HG02610 (cell line): Measurements from ENCODE around the gene FXN.
"Not testable (repeated sequence)": the region's sequence is repeated elsewhere in the genome, so short reads cannot be mapped to it uniquely, and the experiment has no call there.

ENCODE experiments used
- ATAC-seq: cut with Tn5 transposase; IDR thresholded peaks from one replicate; pipeline ENCODE4 v1.9.1; 2021; ENCODE audit warnings: mild to moderate bottlenecking, moderate library complexity; ENCODE audit not compliant: unreplicated experiment

Gene FXN

DNA sequence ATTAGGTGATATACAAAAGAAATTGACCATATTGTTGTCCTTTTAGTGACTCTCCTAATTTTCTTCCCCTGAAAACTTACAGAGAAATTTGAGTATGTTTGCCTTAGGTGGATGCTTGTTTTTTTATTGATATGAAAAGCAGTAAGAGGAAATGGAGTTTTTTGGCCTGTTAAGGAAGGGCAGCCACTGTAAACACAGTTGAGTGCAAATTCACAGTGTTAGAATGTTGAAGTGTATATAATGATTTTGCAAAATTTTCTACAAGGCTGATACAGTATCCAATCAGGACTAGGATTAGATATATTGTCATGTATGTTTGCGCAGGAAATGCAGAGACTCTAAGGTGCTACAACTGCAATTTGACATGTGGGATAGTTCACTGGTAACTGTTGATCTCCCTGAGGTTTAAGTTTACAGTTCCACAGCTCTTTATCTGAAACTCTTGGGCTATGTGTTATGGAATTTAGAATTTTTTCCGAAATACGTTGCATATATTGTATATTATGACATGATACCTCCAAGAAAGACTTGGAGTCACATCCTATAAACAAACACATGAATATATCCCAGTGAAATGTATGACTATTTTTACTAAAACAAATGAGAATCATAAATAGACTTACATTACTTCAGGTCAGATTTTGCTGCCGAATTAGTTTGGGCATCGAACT is 62.5 kb downstream of the FXN start:
- ATAC-seq: no peak

- not testable (repeated sequence) for ATAC-seq
Measured at GRCh38 chr9:69103348-69103996, 67.9 kb downstream of the FXN start.

GRCh38 chr9:69104830-69105527 is 69.4 kb downstream of the FXN start:
- no peak for ATAC-seq

DNA sequence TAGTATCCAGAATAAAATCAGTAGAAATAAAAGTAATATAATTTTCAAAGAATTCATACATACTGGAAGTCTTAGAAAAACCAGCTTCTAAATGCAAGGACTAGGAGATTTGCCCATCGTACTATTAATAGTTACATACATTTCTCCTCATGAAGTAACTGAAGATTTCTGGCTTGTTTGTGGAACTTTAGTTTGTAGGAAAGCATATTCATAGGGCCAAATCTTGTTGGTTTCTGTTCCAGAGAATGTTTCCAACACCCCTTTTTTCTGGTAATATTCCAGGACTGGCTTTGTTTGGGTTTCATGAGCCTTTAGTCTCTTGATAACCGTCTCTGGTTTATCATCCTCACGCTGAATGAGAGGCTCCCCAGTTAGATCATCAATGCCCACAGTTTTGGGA is 72.2 kb downstream of the FXN start:
- ATAC-seq: no peak

- not testable (repeated sequence) for ATAC-seq
Measured at GRCh38 chr9:69108706-69109105, 73.2 kb downstream of the FXN start.

DNA sequence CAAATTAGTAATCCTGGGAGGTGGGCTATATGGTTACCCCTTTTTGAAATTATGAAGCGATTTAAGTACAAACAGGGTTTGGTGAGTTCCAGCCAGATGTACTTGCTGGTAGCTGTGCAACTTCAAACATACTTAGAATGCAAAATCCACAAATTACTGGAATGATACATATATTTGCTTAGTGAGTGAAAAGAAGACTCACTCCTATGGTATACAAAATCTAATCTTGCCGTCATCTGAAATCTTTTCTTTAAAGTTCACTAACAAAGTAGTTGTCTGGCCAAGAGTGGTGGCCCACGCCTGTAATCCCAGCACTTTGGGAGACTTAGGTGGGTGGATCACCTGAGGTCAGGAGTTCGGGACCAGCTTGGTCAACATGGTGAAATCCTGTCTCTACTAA is 73.6 kb downstream of the FXN start:
- ATAC-seq: no peak

DNA sequence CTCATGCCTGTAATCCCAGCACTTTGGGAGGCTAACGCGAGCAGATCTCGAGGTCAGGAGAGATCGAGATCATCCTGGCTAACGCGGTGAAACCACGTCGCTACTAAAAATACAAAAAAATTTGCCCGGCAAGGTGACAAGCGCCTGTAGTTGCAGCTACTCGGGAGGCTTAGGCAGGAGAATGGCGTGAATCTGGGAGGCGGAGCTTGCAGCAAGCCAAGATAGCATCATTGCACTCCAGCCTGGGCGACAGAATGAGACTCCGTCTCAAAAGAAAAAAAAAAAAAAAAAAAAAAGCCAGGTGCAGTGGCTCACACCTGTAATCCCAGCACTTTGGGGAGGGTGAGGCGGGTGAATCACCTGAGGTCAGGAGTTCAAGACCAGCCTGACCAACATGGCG is 77.1 kb downstream of the FXN start:
- ATAC-seq: not testable (repeated sequence)

GRCh38 chr9:69115621-69116020 is 80.1 kb downstream of the FXN start:
- no peak for ATAC-seq

GRCh38 chr9:69118656-69119055 is 83.1 kb downstream of the FXN start:
- ATAC-seq: no peak

DNA sequence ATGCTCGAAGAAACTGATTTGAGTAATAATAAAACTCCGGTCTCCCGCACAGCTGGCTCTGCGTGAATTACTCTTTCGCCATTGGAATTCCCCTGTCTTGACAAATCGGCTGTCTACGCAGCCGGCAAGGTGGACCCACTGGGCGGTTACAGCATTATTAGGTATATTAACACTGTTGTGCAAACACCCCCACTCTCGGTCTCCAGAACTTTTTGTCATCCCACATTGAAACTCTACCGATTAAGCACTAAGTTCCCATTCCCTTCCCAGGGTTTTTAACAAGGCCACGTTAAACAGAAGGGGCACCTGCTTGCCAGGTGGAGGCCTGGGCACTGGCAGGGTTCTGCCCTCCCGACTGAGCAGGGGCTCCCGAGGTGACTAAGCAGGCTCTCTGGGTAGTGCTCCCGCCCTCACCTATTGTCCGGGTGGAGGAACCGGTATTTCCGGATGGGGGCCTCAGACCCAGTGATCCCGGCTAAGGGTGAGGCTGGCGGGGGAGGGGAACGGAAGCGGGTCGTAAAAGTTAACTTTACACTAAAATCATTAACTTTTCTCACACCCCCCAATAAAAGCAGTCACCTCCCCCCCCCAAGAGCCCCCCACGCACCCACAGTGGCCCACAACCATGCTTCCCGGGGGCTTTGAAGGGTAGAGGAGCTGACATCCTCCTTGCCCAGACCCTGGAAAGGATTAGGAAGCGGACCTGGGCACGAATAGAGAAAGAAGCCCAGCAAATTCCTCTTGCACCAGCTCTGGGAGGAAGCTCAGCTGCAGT is 85.0 kb downstream of the FXN start:
- ATAC-seq: peak; percentile 36

DNA sequence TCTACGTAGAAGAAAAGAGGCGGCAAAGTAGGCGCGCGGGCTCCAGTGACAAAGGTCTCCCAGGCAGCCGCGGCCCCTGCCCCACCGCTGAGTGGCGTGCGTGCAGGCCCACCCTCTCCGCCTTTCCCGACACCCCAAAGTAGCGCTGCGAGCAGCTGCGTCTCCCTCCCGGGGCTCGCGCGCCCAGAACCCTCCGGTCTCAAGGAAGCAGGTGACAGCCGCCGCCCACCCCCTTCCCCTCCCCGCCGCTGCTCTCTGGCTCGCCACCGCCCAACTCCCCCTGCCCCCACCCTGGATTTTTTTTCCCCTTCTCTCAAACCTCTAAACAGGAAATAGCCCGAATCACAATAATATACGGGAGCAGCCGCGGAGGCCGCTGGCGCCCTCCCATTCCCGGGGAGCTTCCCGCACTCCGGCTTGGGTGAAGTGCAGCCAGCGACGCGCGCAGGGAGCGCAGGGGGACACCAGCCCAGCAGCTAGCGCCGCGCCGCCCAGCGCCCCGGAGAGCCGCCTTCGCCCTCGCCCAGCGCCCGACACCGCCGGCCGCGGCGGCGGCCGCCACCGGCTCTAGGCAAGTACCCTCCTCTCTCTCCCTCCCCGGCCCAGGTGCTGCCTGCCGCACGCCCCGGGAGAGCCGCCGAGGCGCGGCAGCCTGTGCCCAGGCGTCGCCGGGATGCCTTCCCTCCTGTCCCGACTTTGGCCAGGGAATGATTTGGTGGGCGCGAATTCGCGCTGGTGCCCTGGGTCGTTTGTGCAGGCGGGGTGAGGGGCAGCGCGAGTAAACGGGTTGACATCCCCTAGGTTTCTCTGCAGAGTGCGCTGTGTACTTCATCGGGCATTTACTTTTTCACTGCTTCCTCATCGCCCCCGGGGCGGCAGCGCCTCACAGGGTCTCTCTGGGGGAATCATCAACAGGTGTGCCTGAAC is 85.9 kb downstream of the FXN start:
- ATAC-seq: peak; percentile 50

DNA sequence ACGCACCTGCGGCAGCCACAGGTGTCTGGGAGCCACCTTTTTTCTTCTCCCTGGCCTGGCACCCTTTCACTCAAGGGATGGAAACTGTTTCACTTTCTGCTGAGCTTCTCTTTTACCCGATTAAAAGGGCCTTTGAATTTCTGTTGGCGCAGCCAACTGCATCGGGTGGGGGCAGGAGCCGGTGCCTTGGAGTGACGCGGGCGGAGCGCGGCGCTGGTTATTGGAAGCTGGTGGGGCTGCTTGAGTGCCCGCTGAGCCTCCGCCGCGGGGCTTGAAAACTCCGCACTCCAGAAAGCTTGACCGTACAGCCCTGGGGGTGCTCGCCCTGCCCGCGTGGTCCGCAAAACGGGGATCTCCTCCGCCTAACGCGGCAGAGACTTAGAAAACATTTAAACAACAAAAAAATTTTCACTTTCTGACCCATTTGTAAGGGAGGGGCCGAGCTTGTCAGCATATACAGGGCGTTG is 86.6 kb downstream of the FXN start:
- ATAC-seq: peak; percentile 57

- ATAC-seq: no peak
Measured at GRCh38 chr9:69122549-69123141, 87.1 kb downstream of the FXN start.

- ATAC-seq: no peak
Measured at GRCh38 chr9:69130456-69131441, 95.2 kb downstream of the FXN start.

GRCh38 chr9:69131682-69132081 is 96.1 kb downstream of the FXN start:
- ATAC-seq: no peak

DNA sequence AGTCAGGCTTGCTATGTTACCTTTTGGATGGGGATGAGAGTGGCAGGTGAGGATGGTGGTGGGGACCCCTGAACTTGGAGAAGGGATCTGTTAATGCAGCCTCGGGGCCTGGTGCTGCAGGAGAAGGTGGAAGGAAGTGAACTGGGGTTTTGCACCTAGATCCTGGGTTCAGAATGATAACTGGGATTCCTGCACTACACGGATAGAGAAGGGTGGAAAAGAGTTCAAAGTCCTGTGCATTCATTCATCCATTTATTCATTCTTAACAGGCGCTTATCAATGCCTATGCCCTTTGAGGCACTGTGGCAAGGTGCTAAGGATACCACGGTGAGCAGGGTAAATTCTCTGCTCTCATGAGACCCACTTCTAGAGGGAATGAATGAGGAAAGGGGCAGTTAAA is 96.8 kb downstream of the FXN start:
- ATAC-seq: no peak

GRCh38 chr9:69134412-69134811 is 98.9 kb downstream of the FXN start:
- no peak for ATAC-seq

DNA sequence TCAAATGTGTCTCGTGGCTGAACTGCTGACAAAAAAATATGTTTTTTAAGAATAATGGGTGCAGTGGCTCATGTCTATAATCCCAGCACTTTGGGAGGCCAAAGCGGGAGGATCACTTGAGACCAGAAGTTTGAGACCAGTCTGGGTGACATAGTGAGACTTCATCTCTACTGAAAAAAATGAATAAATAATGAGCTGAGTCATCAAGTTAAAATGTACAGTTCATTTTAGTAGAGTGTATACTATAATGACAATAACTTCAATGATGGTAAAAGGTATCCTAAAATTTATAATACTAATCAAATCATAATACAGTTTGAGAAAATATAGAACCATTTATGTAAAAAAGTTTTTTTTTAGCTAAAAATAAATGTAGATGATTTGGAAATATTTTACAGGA is 100.6 kb downstream of the FXN start:
- ATAC-seq: no peak

- no peak for ATAC-seq
Measured at GRCh38 chr9:69136779-69137178, 101.2 kb downstream of the FXN start.
